GM21360 (cell line): ENCODE results near the gene HIBADH.
"Not testable (repeated sequence)": the region's sequence is repeated elsewhere in the genome, so short reads cannot be mapped to it uniquely, and the experiment has no call there.

Experiments
- ATAC-seq: cut with Tn5 transposase; IDR thresholded peaks from one replicate; pipeline ENCODE4 v1.9.1; 2021; ENCODE audit warnings: mild to moderate bottlenecking, moderate library complexity; ENCODE audit not compliant: unreplicated experiment

Gene HIBADH

DNA sequence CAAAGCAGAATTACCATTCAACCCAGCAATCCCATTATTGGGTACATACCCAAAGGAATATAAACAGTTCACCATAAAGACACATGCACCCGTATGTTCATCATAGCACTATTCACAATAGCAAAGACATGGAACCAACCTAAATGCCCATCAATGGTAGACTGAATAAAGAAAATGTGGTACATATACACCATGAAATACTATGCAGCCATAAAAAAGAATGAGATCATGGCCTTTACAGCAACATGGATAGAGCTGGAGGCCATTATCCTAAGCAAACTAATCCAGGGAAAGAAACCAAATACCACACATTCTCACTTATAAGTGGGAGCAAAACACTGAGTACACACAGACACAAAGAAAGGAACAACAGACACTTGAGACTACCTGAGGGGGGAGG lies 23.6 kb downstream of the HIBADH start:
- ATAC-seq: not testable (repeated sequence)

DNA sequence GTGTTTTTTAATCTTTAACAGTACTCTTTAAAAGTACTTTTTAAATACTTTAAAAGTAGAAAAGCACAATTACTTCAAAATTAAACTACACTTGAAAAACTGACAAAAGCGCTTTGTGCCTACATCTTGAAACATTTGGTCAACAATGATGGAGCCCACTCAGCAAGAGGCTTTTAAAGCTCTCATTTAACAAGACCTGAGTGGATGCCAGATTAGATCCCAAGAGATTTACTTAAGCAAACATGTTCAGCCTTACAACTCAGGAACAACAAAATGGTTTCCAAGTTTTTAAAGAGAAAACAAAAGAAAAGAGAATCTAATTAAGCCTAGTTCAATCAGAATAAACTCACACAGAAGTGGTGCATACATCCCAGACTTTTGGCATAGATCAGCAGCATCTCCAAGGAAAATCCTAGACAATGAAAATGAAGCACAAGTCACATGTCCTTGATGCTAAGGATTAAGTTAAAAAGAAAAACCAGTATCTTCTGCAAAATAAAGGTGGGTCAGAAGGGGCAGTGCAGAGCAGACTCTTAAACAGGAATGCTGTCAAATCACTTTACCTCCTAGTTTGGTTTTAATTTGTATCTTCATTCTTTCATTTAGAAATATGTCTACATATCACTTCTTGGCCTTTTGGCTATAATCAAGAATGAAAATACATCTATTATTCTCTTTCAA lies 26.2 kb downstream of the HIBADH start:
- ATAC-seq: no peak

DNA sequence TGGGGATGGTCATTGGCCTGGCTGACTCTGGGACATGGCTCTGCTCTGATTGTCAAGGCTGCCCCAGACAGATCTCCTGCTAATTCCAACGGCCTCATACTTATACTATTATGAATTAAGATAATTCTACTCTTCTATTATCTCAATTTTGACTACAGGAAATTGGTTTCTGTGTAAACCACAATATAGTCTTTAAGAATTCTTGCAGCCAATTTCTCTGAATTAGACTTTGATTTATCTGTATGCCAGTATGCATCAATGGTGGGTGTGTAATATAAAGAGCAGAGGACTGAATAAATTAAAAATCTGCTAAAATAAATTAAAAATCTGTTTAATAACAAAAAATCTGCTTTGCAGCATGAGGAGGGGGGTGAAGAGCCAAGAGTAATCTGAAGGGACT lies 27.0 kb downstream of the HIBADH start:
- no peak for ATAC-seq

DNA sequence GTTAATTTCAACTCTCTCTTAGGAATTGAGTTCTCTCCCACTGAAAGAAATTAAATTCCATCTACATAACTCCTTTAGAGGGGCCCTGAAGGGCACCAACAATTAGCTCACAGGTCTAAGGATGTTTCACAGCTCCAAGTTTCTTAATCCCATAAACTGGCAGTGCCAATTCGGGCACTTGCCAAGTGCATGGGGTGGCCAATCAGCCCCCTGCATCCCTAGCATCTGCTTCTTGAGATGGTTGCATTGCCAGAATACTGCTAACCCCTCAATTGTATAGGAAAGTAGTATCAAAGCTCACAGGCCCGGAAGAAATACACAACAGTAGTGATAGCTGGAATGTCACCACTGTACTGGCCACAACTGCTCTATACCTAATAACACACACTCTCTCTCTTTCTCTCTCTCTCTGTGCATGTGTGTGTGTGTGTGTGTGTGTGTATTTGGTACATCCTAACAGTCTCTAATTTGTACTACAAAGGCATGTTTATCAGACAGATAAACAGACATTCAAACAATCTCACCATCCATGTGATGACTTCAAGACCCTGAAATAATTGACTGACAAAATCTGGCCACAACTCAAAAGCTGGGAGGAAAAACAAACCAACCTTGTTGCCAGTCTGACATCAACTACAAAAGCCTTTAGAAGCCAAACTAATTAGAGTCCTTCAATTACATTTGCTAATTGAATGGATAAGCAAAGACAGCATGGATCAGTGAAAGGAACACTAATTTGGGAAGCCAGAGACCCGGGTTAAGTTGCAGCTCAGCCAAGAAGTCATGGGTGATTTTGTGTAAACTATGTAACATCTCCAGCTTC lies 27.8 kb downstream of the HIBADH start:
- ATAC-seq: no peak

DNA sequence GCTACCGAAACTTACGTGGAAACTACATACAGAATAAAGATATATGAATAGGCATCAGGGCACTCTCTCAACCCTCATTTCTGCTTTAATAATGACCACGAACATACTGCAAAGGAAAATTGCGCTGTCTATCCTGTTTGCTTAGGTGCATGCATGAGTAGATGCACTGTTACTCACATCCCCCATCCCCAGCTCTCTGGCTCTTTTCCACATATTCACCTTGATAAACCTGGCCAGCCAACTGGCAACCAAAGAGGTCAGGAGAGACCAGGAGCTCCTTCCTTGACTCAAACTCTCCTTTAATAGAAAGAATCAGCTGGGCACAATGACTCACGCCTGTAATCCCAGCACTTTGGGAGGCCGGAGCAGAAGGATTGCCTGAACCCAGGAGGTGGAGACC lies 29.6 kb downstream of the HIBADH start:
- no peak for ATAC-seq

DNA sequence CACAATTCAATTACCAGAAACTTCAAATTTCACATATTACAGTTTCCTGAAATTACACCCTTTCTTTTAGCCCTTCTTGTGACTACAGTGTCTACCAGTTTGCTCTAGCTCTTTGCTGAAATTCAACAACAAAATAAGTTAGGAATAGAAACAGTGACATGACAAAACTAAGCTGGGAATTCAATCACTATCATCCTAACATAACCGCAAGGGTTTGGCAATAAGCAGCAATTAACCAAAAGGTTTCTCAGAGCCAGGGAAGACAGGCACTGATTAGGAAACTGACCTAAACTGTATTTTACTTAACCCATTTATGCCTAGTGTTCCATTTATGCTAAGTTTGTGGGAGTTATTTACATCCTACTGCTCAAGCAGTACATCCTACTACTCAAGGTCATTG lies 31.3 kb downstream of the HIBADH start:
- no peak for ATAC-seq

DNA sequence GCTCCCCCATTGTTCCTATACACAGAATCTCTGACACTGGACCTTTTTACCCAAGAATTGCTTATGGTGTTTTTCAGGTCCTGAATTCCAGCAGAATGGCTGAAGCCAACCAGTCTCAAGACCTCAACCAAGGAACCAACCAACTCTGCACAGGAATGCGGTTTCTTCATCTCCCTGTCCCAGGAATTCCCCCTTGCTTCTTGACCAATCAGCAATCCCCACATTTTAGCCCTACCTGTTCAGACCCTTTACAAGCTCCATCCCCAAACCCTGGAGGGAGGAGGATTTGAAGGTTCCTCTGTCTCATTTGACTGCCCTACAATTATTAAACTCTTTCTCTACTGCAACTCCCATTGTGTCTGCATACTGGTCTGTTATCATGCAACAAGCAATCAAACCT lies 35.5 kb downstream of the HIBADH start:
- no peak for ATAC-seq

DNA sequence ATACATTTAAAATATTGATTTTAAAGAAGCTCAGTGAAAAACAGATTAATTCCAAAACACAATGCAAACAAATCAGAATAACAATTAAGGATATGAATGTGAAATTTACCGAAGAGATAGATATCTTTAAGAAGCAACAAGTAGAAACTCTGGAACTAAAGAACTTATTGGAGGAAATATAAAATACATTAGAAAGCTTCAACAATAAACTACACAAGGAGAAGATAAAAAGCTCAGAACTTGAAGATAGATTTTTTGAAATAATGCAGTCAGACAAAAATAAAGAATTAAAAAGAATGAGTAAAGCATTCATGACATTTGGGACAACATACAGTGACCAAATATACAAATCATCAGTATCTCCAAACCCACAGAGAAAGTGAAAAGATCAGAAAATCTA lies 43.2 kb downstream of the HIBADH start:
- no peak for ATAC-seq

DNA sequence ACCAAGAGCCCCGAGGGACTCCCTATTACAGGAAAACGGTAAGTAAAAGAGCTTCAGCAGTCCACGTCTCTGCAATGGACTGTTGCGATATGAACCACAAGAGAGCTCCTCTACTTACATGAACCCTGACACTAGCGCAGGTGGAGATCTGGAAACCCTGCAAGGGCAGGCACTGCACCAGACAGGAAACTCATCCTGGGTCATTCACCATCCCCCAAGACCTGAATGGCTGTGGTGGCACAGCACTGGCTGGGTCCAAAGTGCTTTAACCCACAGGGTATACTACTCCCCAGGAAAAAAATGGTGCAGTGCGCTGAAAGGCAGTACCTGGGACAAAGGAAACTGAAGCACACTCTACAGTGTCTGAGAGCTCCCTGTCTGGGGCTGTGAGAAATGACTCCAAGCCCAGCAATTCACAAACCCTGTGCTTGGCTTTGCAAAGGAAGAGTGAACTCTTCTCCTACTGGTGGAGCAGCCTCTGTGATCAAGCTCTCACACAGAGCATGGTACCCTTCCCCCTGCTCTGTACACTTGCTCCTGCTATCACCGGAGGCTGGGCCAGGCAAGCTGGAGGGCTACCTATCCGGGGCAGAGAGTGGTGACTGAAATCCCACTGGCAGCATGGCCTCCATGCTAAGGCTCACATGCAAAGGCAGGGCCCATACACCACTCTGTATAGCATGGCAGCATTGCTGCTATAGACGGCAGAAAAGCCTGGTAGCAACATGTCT lies 44.9 kb downstream of the HIBADH start:
- ATAC-seq: no peak

DNA sequence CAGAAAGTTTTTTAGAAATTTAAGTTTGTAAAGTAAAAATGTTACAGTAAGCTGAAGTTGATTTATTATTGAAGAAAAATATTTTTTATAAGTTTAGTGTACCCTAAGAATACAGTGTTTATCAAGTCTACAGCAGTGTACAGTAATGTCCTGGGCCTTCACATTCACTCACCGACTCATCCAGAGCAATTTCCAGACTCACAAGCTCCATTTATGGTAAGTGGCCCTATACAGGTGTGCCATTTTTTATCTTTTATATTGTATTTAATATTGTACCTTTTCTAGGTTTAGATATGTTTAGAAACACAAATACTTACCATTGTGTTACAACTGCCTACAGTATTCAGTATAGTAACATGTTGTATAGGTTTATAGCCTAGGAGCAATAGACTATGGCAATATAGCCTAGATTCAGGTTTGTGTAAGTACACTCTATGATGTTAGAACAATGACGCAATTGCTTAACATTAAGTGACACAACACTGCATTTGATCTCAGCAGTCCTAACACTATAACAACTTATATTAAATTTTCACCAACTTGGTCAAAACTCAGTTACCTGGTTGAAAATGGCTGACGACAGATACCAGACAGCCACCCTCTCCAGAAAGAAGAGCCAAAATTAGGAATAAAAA lies 45.7 kb downstream of the HIBADH start:
- no peak for ATAC-seq

DNA sequence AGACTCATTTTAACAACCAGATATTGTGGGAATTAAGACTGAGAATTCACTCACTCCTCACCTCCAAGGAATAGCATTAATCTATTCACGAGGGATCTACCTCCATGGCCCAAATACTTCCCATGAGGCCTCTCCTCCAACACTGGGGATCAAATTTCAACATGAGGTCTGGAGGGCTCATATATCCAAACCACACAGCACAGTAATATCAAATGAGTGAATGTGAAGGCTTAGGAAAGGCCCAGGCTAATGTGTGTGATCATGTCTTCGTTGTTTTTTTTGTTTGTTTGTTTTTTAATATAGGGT lies 46.5 kb downstream of the HIBADH start:
- no peak for ATAC-seq

DNA sequence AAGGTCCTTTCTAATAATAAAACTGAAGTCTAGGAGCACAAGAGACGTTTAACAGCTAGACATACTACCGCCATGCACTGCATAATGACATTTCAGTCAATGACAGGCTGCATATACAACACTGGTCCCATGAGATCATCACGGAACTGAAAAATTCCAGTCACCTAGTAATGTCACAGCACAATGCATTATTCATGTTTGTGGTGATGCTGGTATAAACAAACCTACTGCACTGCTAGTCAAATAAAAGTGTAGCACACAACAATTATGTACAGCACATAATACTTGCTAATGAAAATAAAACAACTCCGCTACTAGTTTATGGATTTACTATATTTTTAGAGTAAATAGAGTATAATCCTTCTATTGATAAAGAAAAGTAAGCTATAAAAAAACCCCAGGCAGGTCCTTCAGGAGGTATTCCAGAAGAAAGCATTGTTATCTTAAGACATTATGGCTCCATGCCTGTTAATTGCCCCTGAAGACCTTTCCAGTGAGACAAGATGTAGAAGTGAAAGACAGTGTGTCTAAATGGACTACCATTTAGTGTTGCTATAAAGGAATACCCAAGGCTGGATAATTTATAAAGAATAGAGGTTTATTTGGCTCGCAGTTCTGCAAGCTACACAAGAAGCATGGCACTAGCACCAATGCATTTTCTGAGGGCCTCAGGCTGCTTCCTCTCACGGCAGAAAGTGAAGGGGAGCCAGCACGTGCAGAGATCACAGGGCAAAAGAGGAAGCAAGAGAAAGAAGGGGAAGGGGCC lies 47.1 kb downstream of the HIBADH start:
- no peak for ATAC-seq

DNA sequence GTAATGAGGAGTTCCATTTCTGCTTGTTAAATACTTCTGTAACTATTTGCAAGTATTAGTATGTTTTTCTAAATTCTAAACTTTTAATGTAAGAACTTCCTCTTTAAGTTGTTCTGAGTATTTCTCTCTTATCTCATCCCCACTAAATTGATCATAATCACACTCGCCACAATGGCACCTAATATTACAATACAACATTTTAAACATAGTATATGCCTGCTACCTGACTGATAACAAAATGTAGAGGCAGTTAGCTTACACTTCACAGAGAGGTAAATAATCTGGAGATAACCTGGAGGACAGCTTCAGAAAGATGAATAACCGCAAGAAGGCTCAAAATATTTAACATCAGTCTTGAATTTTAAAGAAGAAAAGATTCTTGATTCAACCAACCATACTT lies 48.6 kb downstream of the HIBADH start:
- ATAC-seq: no peak

DNA sequence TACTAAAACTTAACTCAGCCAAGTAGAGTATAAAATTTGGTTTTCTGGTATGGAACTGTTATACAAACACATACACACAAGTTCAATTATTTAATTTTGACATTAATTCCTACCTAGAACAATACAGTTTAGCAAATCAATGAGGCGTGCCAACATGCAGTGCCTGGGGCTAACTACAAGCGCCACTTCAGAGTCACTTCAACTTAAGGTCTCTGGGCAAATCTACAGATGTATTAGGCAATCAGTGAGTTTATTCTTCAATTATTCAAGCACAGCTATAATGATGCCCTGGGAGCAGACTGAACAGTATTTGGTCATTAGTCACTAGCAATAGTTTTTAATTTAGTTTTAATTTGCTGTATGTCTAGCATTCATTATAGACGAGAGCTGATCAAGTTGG lies 51.6 kb downstream of the HIBADH start:
- ATAC-seq: no peak

DNA sequence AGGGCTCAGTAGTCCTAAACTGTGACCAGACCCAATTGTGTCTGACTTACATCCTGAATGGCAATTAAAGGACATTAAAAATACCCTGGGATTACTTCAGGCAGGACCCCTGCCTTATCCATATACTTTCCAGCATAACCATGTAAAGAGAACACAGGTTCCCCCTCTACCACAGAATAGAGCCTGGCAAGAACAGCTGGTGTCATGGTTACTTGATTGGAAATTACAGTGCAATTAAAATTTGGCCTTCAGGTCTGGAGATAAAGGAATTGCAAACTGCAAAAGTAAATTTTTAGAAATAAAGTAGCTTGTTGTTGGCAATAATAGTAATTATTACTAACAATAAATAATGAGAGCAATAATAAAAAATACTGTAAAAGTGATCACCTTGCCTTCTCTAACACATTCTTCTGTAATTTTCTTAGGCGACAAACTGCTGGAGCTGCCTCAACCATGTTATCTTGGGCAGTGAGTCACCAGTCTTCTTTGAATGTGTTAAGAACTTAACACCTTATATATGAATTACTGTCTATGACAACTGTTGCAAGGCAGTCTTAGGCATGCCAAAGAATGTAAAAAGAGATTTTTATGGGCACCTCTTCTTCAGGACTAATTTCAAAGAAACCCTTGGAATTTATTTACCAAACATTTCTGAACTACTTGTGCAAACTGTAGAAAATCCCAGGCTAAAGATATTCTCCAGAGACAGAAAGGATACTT lies 53.7 kb downstream of the HIBADH start:
- no peak for ATAC-seq

DNA sequence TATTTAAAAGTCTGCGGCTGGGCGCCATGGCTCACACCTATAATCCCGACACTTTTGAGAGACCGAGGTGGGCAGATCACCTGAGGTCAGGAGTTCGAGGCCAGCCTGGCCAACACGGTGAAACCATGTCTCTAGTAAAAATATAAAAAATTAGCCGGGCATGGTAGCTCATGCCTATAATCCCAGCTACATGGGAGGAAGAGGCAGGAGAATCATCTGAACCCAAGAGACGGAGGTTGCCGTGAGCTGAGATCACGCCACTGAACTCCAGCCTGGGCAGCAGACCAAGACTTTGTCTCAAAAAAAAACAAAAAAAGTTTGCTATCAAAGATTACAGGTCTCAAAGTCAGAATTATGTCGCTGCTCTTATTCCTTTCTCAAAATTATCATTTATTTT lies 55.5 kb downstream of the HIBADH start:
- no peak for ATAC-seq

DNA sequence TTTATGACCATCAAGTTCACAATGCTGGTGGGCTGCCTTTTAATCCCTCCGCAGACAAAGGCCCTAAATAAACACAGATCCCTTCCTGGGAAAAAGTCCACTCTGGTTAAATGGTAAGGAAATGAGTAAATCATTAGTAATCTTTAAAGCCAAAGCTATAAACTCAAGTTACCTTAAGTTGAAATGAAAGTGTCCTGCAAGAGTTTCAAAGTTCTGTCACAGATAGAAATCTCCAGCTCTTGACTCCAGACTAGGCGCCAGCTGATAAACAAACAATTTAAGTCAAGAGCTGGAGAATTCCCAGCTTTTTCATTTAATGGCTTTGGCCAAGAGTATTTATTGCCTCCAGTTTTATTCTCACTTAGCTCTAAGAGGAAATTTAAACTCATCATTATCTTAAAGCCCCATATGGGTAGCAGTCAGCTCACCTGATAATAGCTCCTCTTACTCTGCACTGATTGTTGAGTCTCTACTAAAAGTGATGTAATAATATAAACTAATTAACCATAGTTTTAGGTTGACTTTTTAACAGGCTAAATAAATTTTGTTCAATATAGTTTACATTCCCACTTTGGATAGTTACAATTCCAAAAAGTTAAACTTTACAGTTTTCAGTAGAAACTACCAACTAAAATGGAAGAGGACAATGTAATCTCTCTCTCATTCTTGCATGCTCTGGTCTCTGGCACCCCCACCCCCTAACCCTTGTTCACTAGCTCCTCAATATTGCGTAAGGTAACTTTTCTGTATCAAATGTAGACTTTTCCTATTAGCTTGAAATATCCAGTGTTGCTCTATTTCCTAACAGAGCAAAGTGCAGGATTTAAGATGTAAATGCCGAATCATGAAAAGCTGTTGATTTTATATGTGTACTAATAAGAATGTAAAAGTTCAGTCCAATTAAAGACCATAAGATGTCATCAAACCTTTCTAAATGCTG lies 56.1 kb downstream of the HIBADH start:
- no peak for ATAC-seq

DNA sequence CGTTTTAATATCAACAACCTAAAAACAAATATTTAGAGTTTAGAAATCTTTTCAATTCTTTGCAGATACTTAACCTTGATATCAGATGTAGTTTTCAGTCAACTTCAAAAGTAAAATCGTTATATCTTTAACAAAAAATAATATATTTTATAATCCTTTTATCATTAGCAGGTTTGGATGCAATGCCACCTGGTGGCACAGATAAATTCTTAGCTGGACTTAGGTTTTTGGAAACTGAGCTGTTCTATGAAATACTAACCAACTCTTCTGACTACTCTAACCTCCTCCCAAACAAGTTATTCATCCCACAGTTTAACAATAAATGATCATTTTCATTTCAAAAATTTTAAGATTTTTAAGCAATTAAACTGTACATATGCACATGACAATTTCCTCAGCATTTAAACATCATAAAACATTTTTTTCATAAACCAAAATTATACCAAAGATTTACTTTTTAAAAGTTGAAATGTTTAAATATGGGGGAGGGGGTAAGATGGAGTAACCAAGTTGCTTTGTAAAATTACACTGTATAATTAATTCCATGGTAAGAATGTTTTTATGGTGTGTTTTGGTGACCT lies 56.9 kb downstream of the HIBADH start:
- no peak for ATAC-seq

DNA sequence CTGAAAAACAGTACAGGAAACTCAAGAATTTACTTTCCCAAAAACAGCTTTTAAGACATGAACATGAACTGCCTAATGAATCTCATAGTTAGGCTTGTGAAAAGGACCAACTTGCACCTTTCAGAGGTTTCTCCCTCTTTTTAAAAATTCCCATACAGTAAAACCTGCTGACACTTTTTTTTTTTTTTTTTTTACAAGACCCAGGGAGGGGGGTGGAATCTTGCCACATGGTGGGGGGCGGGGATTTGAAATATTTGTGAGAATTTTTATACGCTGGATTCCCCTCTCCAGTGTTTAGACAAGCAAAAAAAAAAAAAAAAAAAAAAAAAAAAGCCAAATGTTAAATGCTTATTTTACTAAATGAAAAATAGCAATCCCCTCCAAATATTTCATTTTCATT lies 57.4 kb downstream of the HIBADH start:
- ATAC-seq: no peak
